NCI-H1105 treated with DMSO at 0.1 percent for 48 hours (cell line): ENCODE measurements around the gene SURF4.
"Not testable (repeated sequence)": the region's sequence is repeated elsewhere in the genome, so short reads cannot be mapped to it uniquely, and the experiment has no call there.

Source experiments
- DNase-seq: peaks from one replicate; lab custom pipeline; 2025; lab: John Stamatoyannopoulos, UW

SURF4 gene

GRCh38 chr9:133397370-133397769 is 21.5 kb upstream of the SURF4 start:
- DNase-seq: no peak

- no peak for DNase-seq
Observed at GRCh38 chr9:133396952-133397351, 21.1 kb upstream of the SURF4 start.

- DNase-seq: no peak
Observed at GRCh38 chr9:133394687-133395271, 18.9 kb upstream of the SURF4 start.

GRCh38 chr9:133393399-133393798 is 17.5 kb upstream of the SURF4 start:
- no peak for DNase-seq

GRCh38 chr9:133392308-133392707 is 16.4 kb upstream of the SURF4 start:
- not testable (repeated sequence) for DNase-seq

GRCh38 chr9:133391449-133391848 is 15.6 kb upstream of the SURF4 start:
- not testable (repeated sequence) for DNase-seq

GRCh38 chr9:133390713-133391112 is 14.9 kb upstream of the SURF4 start:
- DNase-seq: no peak

- DNase-seq: no peak
Observed at GRCh38 chr9:133389562-133389961, 13.7 kb upstream of the SURF4 start.

GRCh38 chr9:133389025-133389557 is 13.2 kb upstream of the SURF4 start:
- DNase-seq: no peak

- DNase-seq: no peak
Observed at GRCh38 chr9:133387680-133388079, 11.8 kb upstream of the SURF4 start.

- no peak for DNase-seq
Observed at GRCh38 chr9:133386338-133386737, 10.5 kb upstream of the SURF4 start.

GRCh38 chr9:133385452-133385851 is 9.6 kb upstream of the SURF4 start:
- no peak for DNase-seq

- no peak for DNase-seq
Observed at GRCh38 chr9:133384736-133385321, 9.0 kb upstream of the SURF4 start.

- DNase-seq: no peak
Observed at GRCh38 chr9:133383438-133383837, 7.6 kb upstream of the SURF4 start.

- no peak for DNase-seq
Observed at GRCh38 chr9:133382507-133383141, 6.8 kb upstream of the SURF4 start.

GRCh38 chr9:133380734-133381133 is 4.9 kb upstream of the SURF4 start:
- DNase-seq: no peak

- DNase-seq: no peak
Observed at GRCh38 chr9:133379153-133380086, 3.6 kb upstream of the SURF4 start.

GRCh38 chr9:133378408-133378962 is 2.6 kb upstream of the SURF4 start:
- DNase-seq: no peak

- DNase-seq: no peak
Observed at GRCh38 chr9:133377721-133378216, 1.9 kb upstream of the SURF4 start.

GRCh38 chr9:133377280-133377679 is 1.4 kb upstream of the SURF4 start:
- not testable (repeated sequence) for DNase-seq

- DNase-seq: no peak
Observed at GRCh38 chr9:133375116-133375723, 640 bp downstream of the SURF4 start.
